Activated CD8-positive, alpha-beta T cell treated with anti-CD3 and anti-CD28 coated beads for 36 hours (primary cell): ENCODE measurements around the gene PACRG. TPM values are rescaled to one million over a fixed set of nuclear protein-coding genes. Genes with fewer than 3 reads are reported as not detected.

Source experiments
- ATAC-seq: fragments of 200-7000 bp; cut with Tn5 transposase; one replicate; pipeline ENCODE4 v1.10.0; 2021; ENCODE audit warnings: mild to moderate bottlenecking, moderate library complexity
- CTCF ChIA-PET: fragments of 350-600 bp; sonication (Branson Sonifier 250); formaldehyde crosslinking; loops from one replicate; lab custom pipeline; 2021; ENCODE audit warnings: antibody characterized with exemption; lab: Charles Lee
- POLR2A ChIA-PET: fragments of 350-600 bp; sonication (Branson Sonifier 250); formaldehyde crosslinking; loops from one replicate; lab custom pipeline; 2021; ENCODE audit warnings: antibody characterized with exemption; lab: Charles Lee
- DNase-seq: peaks from one replicate; pipeline ENCODE4 v3.0.0-alpha.2; 2020
- H3K27ac Mint-ChIP-seq: one replicate; pipeline ENCODE4 v1.8.0; 2021; ENCODE audit warnings: mild to moderate bottlenecking, mixed read lengths
- H3K27me3 Mint-ChIP-seq: one replicate; pipeline ENCODE4 v1.8.0; 2021; ENCODE audit warnings: mixed read lengths
- H3K36me3 Mint-ChIP-seq: one replicate; pipeline ENCODE4 v1.8.0; 2021; ENCODE audit warnings: low read depth, mixed read lengths
- H3K4me1 Mint-ChIP-seq: one replicate; pipeline ENCODE4 v1.8.0; 2021; ENCODE audit warnings: low read depth, mixed read lengths
- H3K4me3 Mint-ChIP-seq: one replicate; pipeline ENCODE4 v1.8.0; 2021; ENCODE audit warnings: mild to moderate bottlenecking, moderate library complexity, mixed read lengths
- H3K9me3 Mint-ChIP-seq: one replicate; pipeline ENCODE4 v1.8.0; 2021; ENCODE audit warnings: mixed read lengths
- CTCF ChIP-seq: fragments of 200-600 bp; IDR thresholded peaks from one replicate; pipeline ENCODE4 v1.8.0; 2022; ENCODE audit warnings: antibody characterized with exemption, mild to moderate bottlenecking
- intact Hi-C: fragments of 100-400 bp; cut with micrococcal nuclease; formaldehyde crosslinking; loops from one replicate; pipeline ENCODE4 v1.10.0; 2022
- total RNA-seq, 2 experiments: library from RNA; stranded (reverse); gene quantifications; one replicate each; pipeline ENCODE4 v1.2.3, GENCODE V29; 2021

The PACRG gene
- total RNA-seq, 2 experiments from 2014 or later, result not detected

DNA sequence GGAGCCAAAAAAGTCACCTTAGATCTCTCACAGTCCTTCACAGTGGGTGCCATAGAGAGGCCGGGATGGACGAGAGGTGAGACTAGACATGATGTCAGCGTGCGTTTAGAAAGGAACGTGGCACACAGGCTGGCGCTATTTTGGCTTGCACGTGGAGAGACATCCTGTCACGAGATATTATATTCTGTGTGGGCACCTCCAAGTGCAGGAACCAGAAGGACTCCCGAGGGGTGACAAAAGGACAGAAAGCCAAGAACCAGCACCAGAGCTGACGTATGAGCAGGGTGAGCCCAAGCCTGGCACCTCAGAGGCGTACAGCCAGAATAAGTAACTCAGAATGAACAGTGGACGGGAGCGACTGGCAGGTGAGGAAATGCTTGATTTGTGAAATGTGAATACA is 636.9 kb downstream of the PACRG start:
- CTCF ChIA-PET, result no interaction called here
- no peak for TF ChIP-seq CTCF
- DNase-seq (no peak), ATAC-seq (no peak)
- H3K27me3 Mint-ChIP-seq, result peaks cover 7% of the 10 kb centered on the region
- H3K4me1 Mint-ChIP-seq, result no peaks in the 10 kb centered on the region
- no peak overlapping the region for H3K27ac Mint-ChIP-seq
- no peak overlapping the region for H3K4me3 Mint-ChIP-seq
- H3K36me3 Mint-ChIP-seq, result no peaks in the 10 kb centered on the region
- intact Hi-C loops, result no loop called here
- H3K9me3 Mint-ChIP-seq, result no peaks in the 10 kb centered on the region
- POLR2A ChIA-PET, result no interaction called here

Other genes with a start within 250 kb of the PACRG start
- 1 to 10 TPM; 1.2 to 1.4 TPM for gene PRKN, start 208 bp upstream of the PACRG start, total RNA-seq